GM13976 (cell line): ENCODE data around the gene BORCS5.

Source experiments
- DNase-seq: peaks from one replicate; pipeline ENCODE4 v3.0.0; 2012; ENCODE audit warnings: low spot score
- in situ Hi-C: fragments of 300-500 bp; cut with MboI; formaldehyde crosslinking; loops from one replicate; pipeline ENCODE4 v1.12.0; 2022; ENCODE audit warnings: low sequenced_read_pairs, mixed read lengths, inconsistent platforms; ENCODE audit not compliant: unreplicated experiment
- TF ChIP-seq, protein P1 (sequence below): IDR thresholded peaks from 2 replicates; pipeline ENCODE4 v1.5.1; 2012; ENCODE audit warnings: borderline replicate concordance, mild to moderate bottlenecking; ENCODE audit not compliant: insufficient read depth; ENCODE audit errors: extremely low read depth, missing control alignments, control extremely low read depth

BORCS5 gene

DNA sequence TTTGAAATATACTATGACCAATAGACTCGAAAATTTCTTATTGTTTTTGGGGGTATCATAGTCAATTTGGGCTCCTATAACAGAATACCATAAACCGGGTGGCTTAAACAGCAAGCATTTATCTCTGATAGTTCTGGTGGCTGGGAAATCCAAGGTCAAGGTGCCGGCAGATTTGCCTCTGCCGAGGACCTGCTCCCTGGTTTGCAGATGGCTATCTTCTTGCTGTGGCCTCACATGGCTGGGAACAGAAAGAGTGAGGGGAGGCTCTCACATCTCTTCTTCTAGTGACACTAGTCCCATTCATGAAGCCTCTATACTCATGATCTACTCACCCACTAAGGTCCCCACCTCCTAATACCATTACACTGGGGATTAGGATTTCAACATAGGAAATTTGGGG lies 70.7 kb downstream of the BORCS5 start:
- no peak for DNase-seq

DNA sequence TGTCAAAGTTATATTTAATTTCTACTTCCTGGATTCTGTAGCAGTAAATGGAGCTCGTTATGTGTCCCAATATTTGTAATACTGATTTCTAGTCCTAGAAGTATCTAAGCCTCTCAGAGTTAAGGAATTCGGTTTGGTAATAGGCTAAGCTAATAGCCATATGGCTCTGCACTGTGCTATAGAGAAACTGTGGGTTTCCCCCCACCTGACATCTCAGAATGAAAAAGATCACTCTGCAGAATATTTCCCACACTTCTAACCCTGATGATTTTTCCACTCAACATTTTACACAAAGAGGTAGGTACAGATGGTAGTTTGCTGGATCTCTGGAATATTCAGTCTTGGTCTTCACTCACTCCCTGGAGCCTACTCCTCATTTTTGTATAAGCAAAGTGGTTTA lies 71.2 kb downstream of the BORCS5 start:
- DNase-seq = peak; percentile 42
- in situ Hi-C loops = no loop called here
- TF ChIP-seq, protein P1, sequence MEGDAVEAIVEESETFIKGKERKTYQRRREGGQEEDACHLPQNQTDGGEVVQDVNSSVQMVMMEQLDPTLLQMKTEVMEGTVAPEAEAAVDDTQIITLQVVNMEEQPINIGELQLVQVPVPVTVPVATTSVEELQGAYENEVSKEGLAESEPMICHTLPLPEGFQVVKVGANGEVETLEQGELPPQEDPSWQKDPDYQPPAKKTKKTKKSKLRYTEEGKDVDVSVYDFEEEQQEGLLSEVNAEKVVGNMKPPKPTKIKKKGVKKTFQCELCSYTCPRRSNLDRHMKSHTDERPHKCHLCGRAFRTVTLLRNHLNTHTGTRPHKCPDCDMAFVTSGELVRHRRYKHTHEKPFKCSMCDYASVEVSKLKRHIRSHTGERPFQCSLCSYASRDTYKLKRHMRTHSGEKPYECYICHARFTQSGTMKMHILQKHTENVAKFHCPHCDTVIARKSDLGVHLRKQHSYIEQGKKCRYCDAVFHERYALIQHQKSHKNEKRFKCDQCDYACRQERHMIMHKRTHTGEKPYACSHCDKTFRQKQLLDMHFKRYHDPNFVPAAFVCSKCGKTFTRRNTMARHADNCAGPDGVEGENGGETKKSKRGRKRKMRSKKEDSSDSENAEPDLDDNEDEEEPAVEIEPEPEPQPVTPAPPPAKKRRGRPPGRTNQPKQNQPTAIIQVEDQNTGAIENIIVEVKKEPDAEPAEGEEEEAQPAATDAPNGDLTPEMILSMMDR = no peak

More for the DNA sequence above, 70.7 kb downstream of the BORCS5 start:
- in situ Hi-C loops = no loop called here
- TF ChIP-seq, protein P1 = no peak

- DNase-seq = no peak
- in situ Hi-C loops = no loop called here
- TF ChIP-seq, protein P1 = no peak
Measured at GRCh38 chr12:12428961-12429657, 72.2 kb downstream of the BORCS5 start.

- TF ChIP-seq, protein P1 = no peak
- DNase-seq = no peak
Measured at GRCh38 chr12:12432364-12432763, 75.5 kb downstream of the BORCS5 start.

DNA sequence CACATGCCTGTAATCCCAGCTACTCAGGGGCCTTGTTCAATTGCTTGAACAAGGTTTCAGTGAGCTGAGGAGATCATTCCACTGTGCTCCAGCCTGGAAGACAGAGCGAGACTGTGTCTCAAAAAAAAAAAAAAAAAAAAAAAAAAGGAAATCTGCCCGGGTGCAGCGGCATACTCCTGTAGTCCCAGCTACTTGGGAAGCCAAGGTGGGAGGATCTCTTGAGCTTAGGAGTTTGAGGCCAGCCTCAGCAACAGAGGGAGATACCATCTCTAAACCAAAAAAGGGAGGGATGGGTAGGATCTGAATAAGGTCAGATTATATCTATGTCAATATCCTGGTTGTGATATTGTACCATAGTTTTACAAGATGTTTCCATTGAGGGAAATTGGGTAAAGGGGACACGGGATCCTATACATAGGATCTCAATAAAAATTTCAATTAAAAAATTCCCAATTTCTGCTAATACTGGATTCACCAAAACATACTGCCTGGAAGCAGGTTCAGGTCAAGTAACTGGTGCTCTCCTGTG lies 76.4 kb downstream of the BORCS5 start:
- in situ Hi-C loops = no loop called here
- no peak for DNase-seq

More at GRCh38 chr12:12432364-12432763, 75.5 kb downstream of the BORCS5 start:
- in situ Hi-C loops = no loop called here

DNA sequence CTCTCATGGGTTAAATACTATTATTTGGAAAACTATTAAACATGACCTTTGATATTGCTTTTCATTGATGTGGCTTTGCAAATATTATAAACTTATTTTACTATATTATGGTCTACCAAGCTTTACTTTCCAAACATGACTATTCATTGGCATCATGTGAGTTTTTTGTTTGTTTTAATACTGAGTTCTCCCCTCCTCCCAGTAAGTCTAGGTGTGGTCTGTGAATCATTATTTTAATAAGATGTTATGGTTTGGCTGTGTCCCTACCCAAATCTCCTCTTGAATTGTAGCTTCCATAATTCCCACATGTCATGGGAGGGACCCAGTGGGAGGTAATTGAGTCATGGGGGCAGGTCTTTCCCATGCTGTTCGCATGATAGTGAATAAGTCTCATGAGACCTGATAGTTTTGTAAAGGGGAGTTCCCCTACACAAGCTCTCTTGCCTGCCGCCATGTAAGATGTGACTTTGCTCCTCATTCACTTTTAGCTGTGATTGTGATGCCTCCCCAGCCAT lies 80.0 kb downstream of the BORCS5 start:
- in situ Hi-C loops = no loop called here
- DNase-seq = no peak
- TF ChIP-seq, protein P1 = no peak

More for the DNA sequence above, 76.4 kb downstream of the BORCS5 start:
- TF ChIP-seq, protein P1 = no peak
